Endothelial cell of umbilical vein (primary cell): Measurements from ENCODE around the gene FRMD5. TPM values are rescaled to one million over a fixed set of nuclear protein-coding genes. Genes with fewer than 3 reads are reported as not detected.

Experiments used
- BruUV-seq: library from RNA; stranded (reverse); fragments of 400-500 nt; replicated peaks from 2 replicates; lab custom pipeline; 2021; lab: Mats Ljungman, UMichigan
- CTCF ChIA-PET: fragments of 300-600, 350-600 bp; sonication (Branson Sonifier 250); formaldehyde crosslinking; loops from one replicate; lab custom pipeline; 2021; ENCODE audit warnings: antibody characterized with exemption, inconsistent platforms; lab: Charles Lee
- POLR2A ChIA-PET: fragments of 300-600, 350-600 bp; sonication (Branson Sonifier 250); formaldehyde crosslinking; loops from one replicate; lab custom pipeline; 2021; ENCODE audit warnings: antibody characterized with exemption, inconsistent platforms; lab: Charles Lee
- DNase-seq: peaks from one replicate; pipeline ENCODE4 v3.0.0-alpha.2; 2011; ENCODE audit warnings: low read depth, low spot score
- FAIRE-seq: peaks from 2 replicates; lab custom pipeline; 2011; peaks lifted over from hg19 to GRCh38; lab: Jason Lieb, UNC
- H2AFZ ChIP-seq: 2 replicates; pipeline ENCODE4 v1.6.0; 2012; ENCODE audit warnings: low read depth, low read length, control low read depth, inconsistent platforms
- H3K27ac ChIP-seq: 2 replicates; pipeline ENCODE4 v1.5.1; 2011; ENCODE audit warnings: low read depth, mild to moderate bottlenecking, control low read depth, low read length, moderate library complexity; ENCODE audit not compliant: insufficient read depth
- H3K27me3 ChIP-seq, 2 experiments: 2 replicates each; pipeline versions ENCODE4 v1.6.0 to v1.6.1; 2011; ENCODE audit warnings: low read length in 2 of 2, mixed read lengths in 1 of 2; ENCODE audit not compliant: control insufficient read depth in 2 of 2, insufficient read depth in 2 of 2
- H3K36me3 ChIP-seq, 2 experiments: 2 replicates in 1 of 2; 3 replicates in 1 of 2; pipeline ENCODE4 v1.5.1; 2011; ENCODE audit warnings: low read length in 2 of 2, mild to moderate bottlenecking in 1 of 2, moderate library complexity in 1 of 2; ENCODE audit not compliant: control insufficient read depth in 2 of 2, insufficient read depth in 2 of 2; ENCODE audit errors: extremely low read depth in 1 of 2
- H3K4me1 ChIP-seq: 3 replicates; pipeline ENCODE4 v1.5.1; 2011; ENCODE audit warnings: mild to moderate bottlenecking, low read length; ENCODE audit not compliant: control insufficient read depth, insufficient read depth; ENCODE audit errors: extremely low read depth
- H3K4me2 ChIP-seq: 2 replicates; pipeline ENCODE4 v1.6.1; 2011; ENCODE audit warnings: low read length, control low read depth, mixed read lengths; ENCODE audit not compliant: insufficient read depth
- H3K4me3 ChIP-seq, 3 experiments: fragments of 200-600 bp in 1 of 3; sonication (generic), shearing (Covaris generic) in 1 of 3; replicated peaks in 1 of 3; 2 replicates each; pipeline ENCODE4 v1.5.1; 2011 to 2016; ENCODE audit warnings: control low read depth in 3 of 3, low read length in 3 of 3, mild to moderate bottlenecking in 2 of 3, inconsistent platforms in 1 of 3, low read depth in 1 of 3, moderate library complexity in 1 of 3; ENCODE audit not compliant: insufficient read depth in 1 of 3
- H3K79me2 ChIP-seq: 2 replicates; pipeline ENCODE4 v1.6.0; 2012; ENCODE audit warnings: low read length, inconsistent platforms; ENCODE audit not compliant: control insufficient read depth, insufficient read depth
- H3K9ac ChIP-seq: replicated peaks from 2 replicates; pipeline ENCODE3; 2011; ENCODE audit warnings: low read length, control low read depth; ENCODE audit not compliant: insufficient read depth; ENCODE audit errors: extremely low read depth
- H3K9me1 ChIP-seq: replicated peaks from 3 replicates; pipeline ENCODE4 v1.6.0; 2011; ENCODE audit warnings: mild to moderate bottlenecking, low read length; ENCODE audit not compliant: control insufficient read depth, insufficient read depth; ENCODE audit errors: extremely low read depth
- H3K9me3 ChIP-seq: replicated peaks from 2 replicates; pipeline ENCODE4 v1.5.1; 2012; ENCODE audit warnings: low read length, inconsistent platforms; ENCODE audit not compliant: control insufficient read depth, insufficient read depth
- H4K20me1 ChIP-seq: replicated peaks from 2 replicates; pipeline ENCODE3; 2011; ENCODE audit warnings: mild to moderate bottlenecking, low read length; ENCODE audit not compliant: control insufficient read depth, insufficient read depth; ENCODE audit errors: extremely low read depth
- CTCF ChIP-seq, 2 donors: IDR thresholded peaks; 1 replicate in 1 of 2; 2 replicates in 1 of 2; pipeline ENCODE4 v1.5.1; 2011; ENCODE audit warnings: low read length in 2 of 2, mild to moderate bottlenecking in 2 of 2, moderate library complexity in 2 of 2, control low read depth in 1 of 2, inconsistent platforms in 1 of 2, low read depth in 1 of 2; ENCODE audit not compliant: insufficient read depth in 1 of 2; ENCODE audit errors: extremely low read depth in 1 of 2
- EZH2 ChIP-seq: IDR thresholded peaks from 2 replicates; pipeline ENCODE4 v1.6.1; 2012; ENCODE audit warnings: borderline replicate concordance, low read depth, mild to moderate bottlenecking, moderate library complexity, low read length, inconsistent platforms; ENCODE audit not compliant: severe bottlenecking
- FOS ChIP-seq: IDR thresholded peaks from 2 replicates; pipeline ENCODE4 v1.6.1; 2011; ENCODE audit warnings: mild to moderate bottlenecking, low read length, moderate library complexity, borderline replicate concordance; ENCODE audit not compliant: insufficient read depth
- GATA2 ChIP-seq: IDR thresholded peaks from 2 replicates; pipeline ENCODE4 v1.7.0; 2011; ENCODE audit warnings: low read depth, mild to moderate bottlenecking, moderate library complexity, mixed read lengths, low read length; ENCODE audit not compliant: insufficient read length, insufficient read depth
- JUN ChIP-seq: IDR thresholded peaks from 2 replicates; pipeline ENCODE4 v1.6.1; 2011; ENCODE audit warnings: borderline replicate concordance, low read depth; ENCODE audit not compliant: insufficient read length, insufficient read depth
- MAX ChIP-seq: IDR thresholded peaks from 2 replicates; pipeline ENCODE4 v1.6.1; 2011; ENCODE audit not compliant: insufficient read depth, insufficient read length
- MYC ChIP-seq: IDR thresholded peaks from one replicate; pipeline ENCODE4 v1.6.1; 2011; ENCODE audit warnings: mild to moderate bottlenecking, low read depth, low read length
- POLR2A ChIP-seq: IDR thresholded peaks from 2 replicates; pipeline ENCODE4 v1.6.1; 2012; ENCODE audit warnings: low read depth, mild to moderate bottlenecking, control low read depth, low read length
- POLR2AphosphoS5 ChIP-seq: IDR thresholded peaks from 2 replicates; pipeline ENCODE4 v1.6.1; 2012; ENCODE audit warnings: low read depth, mild to moderate bottlenecking, control low read depth, low read length, moderate library complexity; ENCODE audit not compliant: insufficient read depth
- dilution Hi-C: fragments of 300-500 bp; cut with MboI; formaldehyde crosslinking; loops from one replicate; pipeline ENCODE4 v1.15.0; 2019; ENCODE audit warnings: low sequenced_read_pairs; ENCODE audit not compliant: extremely low pct_ligation_motif_present
- intact Hi-C: fragments of 100-400 bp; cut with micrococcal nuclease; formaldehyde crosslinking; loops from one replicate; pipeline ENCODE4 v1.10.0; 2022
- polyA plus RNA-seq, 4 experiments: library from polyadenylated mRNA; depleted of rRNA in 3 of 4; stranded (reverse) in 3 of 4; unstranded in 1 of 4; fragments of >200 nt; gene quantifications; 2 replicates each; pipeline versions ENCODE4 v1.2.1 to v1.2.3, GENCODE V29; 2011 to 2012; ENCODE audit warnings: missing spikeins in 1 of 4
- total RNA-seq: library from RNA; stranded (reverse); gene quantifications from 2 replicates; pipeline ENCODE4 v1.2.3, GENCODE V29; 2021

FRMD5 gene
- total and polyA plus RNA-seq, 2 donors (not counting 3 experiments of a cell fraction or from before 2014, with no cell fraction given): 16.7 to 20.2 TPM

- CTCF ChIA-PET: interaction anchor here (1.1 kb wide), 1 partner anchor 27 kb away, joined by 4 read pairs; no protein-coding TSS in a partner anchor
- no peak for TF ChIP-seq MYC
- TF ChIP-seq JUN: no peak
- TF ChIP-seq POLR2A: no peak
- no peak for TF ChIP-seq CTCF (IDR thresholded peaks at IDR 0.05; ENCODE audit: extremely low read depth in 1 of 2, insufficient read depth in 1 of 2, low read depth in 1 of 2, low read length in 2 of 2)
- no peak for TF ChIP-seq POLR2AphosphoS5
- TF ChIP-seq MAX: no peak
- TF ChIP-seq EZH2: no peak
- TF ChIP-seq GATA2: no peak
- TF ChIP-seq FOS: no peak
- Histone ChIP-seq H3K27ac (no peak overlapping the region), H3K9me3 (no peaks in the 10 kb centered on the region), H3K79me2 (no peaks in the 10 kb centered on the region), H2AFZ (no peak overlapping the region), H3K36me3 (no peaks in the 10 kb centered on the region), H3K4me1 (peaks cover 6% of the 10 kb centered on the region), H3K9me1 (no peaks in the 10 kb centered on the region), H3K4me2 (no peak overlapping the region), H3K4me3 (no peak overlapping the region), H3K27me3 (no peaks in the 10 kb centered on the region), H4K20me1 (no peaks in the 10 kb centered on the region), H3K9ac (no peak overlapping the region)
- intact Hi-C loops: no loop called here
- DNase-seq: no peak
- dilution Hi-C loops: no loop called here
- BruUV-seq: no TSS peak
- POLR2A ChIA-PET: no interaction called here
- FAIRE-seq: no peak
These were observed 176.9 kb downstream of the FRMD5 start for GRCh38 chr15:44018151-44018550.
